GM10266 (cell line): ENCODE measurements around the gene REV3L.

ENCODE experiments used
- DNase-seq: peaks from one replicate; pipeline ENCODE4 v3.0.0; 2012; ENCODE audit errors: extremely low spot score
- CTCF ChIP-seq: IDR thresholded peaks from 2 replicates; pipeline ENCODE4 v1.5.1; 2012; ENCODE audit warnings: mild to moderate bottlenecking, low read depth; ENCODE audit not compliant: control insufficient read depth, insufficient read depth; ENCODE audit errors: missing control alignments

REV3L gene

GRCh38 chr6:111414373-111414772 lies 68.6 kb downstream of the REV3L start:
- no peak for DNase-seq
- no peak for TF ChIP-seq CTCF

- TF ChIP-seq CTCF: no peak
- DNase-seq: no peak
Observed at GRCh38 chr6:111411978-111412566, 70.9 kb downstream of the REV3L start.

GRCh38 chr6:111411046-111411445 lies 72.0 kb downstream of the REV3L start:
- no peak for DNase-seq
- no peak for TF ChIP-seq CTCF

GRCh38 chr6:111410371-111410770 lies 72.6 kb downstream of the REV3L start:
- TF ChIP-seq CTCF: no peak
- no peak for DNase-seq

- no peak for TF ChIP-seq CTCF
- no peak for DNase-seq
Observed at GRCh38 chr6:111409430-111409829, 73.6 kb downstream of the REV3L start.

GRCh38 chr6:111407686-111408085 lies 75.3 kb downstream of the REV3L start:
- TF ChIP-seq CTCF: no peak
- DNase-seq: no peak

- peak; percentile 58 for DNase-seq
- TF ChIP-seq CTCF: no peak
Observed at GRCh38 chr6:111406200-111406721, 76.8 kb downstream of the REV3L start.
